GM10847 (cell line): ENCODE measurements around the gene SEC61A1.

Experiments
- POLR2A ChIP-seq: IDR thresholded peaks from 2 replicates; pipeline ENCODE4 v1.6.1; 2011; ENCODE audit not compliant: insufficient read length; ENCODE audit errors: extremely low read depth

The SEC61A1 gene

DNA sequence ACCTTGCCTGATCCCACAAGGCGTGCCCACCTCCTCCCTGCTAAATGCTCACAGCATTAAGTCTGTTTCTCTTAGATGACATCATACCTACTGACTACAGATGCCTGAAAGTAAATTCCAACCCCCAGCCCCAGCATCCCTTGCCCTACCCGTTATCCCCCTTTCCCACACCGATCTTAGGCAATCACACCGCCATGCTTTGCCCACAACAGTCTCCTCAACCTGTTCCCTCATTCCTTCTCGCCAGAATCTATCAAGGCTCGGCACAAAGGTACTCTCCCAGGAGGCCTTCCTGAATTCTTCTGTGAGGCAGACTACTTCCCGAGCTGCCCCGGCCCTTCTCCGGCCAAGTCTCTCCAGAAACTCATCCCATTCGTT is 789 bp upstream of the SEC61A1 start:
- no peak for TF ChIP-seq POLR2A

DNA sequence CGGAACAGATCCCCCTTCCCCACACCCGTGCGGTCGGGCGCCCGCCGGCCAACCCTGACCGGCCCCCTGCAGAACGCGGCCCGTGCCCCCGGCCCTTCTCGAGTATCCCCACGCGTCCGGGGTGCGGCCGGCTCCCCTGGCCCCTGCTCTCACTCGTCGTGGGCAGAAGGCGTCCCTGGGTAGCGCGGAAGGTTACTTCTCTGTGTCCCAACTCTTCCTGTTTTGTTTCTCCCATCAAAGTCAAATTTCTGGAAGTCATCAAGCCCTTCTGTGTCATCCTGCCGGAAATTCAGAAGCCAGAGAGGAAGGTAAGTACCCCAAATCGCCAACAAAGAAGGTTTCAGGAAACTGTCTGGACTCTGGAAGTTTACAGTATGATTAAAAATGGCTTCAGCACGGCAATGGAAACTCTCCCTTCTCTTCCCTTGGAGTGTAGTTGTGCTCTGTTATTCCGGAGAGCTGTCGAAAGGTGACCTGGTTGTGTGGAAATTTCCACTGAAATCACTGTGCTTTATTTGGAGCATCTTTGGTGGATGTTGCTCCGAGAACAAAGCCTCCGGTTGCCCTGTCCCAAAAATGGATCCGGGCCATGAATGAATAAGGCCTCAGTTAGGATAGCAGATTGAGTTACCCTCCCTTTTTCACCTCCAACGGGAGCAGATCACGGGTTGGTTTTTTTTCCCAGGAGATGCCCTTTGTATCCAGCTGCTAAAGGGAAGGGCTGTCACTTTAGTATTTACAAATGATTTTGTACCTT is 536 bp downstream of the SEC61A1 start:
- no peak for TF ChIP-seq POLR2A

DNA sequence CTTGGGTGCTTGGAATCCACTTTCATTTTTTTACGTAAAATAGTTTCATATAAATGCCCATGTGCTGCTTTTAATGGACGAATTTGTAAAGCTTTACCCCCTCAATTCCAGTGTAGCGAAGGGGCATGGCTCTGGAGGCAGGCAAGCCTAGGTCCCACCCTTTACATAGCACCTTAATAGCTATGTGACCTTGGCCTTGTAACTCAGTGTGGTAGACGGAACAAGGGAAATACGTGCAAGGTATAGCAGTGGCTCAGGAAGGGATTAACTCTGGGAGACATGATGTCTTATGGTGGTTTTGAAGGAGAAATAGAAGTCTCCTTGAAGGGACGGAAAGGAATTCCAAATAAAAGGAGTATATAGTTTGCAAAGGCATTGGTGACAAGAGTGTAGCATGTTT is 1.4 kb downstream of the SEC61A1 start:
- no peak for TF ChIP-seq POLR2A

DNA sequence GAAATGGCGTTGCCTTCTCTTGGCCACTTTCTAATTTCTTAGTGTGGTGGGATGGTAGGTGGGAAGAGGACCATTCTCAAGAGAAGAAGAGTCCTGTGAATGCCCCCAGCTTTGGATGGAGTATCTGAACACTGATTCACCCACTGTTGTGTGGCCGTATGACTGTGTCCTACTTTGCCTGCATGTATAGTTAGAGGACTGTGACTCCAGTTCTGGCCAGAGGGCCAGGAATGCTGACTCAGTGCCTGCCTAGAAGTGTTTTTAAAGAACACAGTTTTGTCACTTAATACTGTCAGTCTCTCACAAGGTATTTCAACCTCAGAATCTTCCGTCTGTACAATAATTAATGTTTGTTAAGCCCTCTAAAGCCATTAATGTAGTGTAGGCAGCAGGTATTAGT is 2.1 kb downstream of the SEC61A1 start:
- TF ChIP-seq POLR2A, result no peak

DNA sequence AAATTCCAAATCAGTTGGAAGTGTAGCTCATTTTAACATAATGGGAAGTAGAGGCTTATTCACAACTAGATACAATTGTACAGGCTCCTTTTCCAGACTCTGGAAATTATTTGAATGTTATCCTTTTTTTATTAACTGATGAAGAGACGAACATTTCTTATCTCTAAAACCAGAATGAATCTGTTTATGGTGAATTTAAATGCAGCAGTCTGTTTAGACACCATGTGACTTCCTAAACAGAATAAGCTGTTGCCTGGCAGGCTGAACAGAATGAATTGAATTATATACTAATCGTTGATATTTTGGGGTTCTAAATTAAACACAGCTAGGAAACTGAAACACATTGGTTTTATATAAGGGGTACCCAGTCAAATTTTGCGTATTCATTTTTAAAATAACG is 4.0 kb downstream of the SEC61A1 start:
- no peak for TF ChIP-seq POLR2A

DNA sequence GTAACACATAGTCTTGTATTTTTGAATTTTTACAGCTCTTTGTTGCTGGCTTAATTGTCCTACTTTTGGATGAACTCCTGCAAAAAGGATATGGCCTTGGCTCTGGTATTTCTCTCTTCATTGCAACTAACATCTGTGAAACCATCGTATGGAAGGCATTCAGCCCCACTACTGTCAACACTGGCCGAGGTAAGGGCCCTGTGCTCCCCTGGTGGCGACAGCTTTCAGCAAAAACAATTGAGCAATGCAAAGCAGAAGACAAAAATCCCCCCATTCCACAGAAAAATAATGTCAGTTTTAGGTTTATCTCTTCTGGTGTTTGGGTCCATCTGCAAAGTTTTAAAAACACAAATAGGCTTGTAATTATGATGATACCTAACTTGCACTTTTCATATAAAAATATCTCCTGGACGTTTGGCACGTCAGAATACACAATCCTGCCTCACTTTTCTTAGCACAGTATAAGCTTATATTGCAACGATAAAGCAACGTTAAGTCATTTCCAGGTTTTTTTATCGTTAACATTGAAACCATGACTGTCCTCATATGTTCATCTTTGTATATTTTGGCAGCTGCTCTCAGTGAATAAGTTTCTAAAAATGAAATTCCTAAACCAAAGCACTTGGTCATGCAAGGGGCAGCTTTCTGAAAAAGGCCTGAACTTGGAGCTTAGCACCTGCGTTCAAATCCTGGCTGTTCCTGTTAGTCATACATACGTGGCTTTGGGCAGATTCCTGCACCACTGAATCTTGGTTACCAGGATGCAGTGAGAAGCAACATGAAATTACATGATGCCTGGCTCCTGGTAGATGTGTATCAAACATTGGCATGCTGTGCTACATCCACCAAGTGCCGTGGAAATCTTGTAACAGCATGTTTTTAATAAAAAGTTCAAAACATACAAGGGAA is 8.5 kb downstream of the SEC61A1 start:
- TF ChIP-seq POLR2A, result no peak

DNA sequence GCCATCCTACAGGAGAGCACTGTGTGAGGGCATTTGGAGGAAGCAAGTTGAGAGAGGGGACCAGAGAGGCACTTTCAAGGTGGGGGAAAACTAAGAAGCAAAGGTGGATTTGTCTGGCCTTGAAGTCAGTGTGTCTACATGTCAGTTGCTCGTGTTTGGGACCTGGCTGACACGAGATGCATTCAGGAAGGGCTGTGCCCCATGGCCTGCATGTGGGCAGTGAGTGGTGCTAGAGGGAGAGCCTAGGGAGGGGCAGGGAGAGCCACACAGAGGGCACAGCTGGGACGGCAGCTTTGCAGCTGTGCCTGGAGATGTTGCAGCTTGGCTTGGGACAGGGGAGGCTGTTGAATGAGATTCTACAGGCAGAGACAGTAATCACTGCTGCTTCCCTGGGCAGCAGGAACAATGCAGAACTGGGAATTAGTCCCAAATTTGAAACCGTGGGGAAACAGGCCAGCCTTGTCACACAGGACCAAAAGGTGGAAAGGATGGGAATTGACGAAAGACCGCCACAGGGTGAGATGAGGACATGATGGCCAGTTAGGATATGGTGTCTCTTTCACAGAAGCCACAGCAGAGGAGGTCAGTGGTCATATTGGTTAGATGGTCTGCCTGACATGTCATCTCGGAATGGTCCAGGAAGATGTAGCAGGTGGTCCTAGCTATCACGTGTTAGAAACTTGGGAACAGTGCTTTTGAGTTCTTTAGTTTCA is 10.0 kb downstream of the SEC61A1 start:
- no peak for TF ChIP-seq POLR2A

DNA sequence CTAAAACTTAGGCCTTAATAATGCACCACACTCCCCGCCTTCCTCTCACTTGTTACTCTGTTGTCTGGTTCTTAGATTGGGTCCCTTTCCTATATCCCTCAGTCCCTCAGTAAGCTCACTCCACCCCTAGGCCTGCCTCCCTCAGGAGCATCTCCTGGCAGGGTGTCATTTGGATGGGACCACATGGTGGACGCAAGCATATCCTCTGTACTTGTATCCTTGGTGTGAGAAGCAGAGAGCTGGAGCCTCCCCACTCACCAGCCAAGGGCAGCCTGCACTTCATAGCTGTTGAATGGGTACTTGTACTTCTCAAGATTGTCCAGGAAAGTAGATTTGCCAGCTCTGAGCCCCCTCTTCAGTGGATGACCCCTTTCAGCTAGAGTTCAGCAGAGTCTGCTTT is 11.6 kb downstream of the SEC61A1 start:
- TF ChIP-seq POLR2A, result no peak

DNA sequence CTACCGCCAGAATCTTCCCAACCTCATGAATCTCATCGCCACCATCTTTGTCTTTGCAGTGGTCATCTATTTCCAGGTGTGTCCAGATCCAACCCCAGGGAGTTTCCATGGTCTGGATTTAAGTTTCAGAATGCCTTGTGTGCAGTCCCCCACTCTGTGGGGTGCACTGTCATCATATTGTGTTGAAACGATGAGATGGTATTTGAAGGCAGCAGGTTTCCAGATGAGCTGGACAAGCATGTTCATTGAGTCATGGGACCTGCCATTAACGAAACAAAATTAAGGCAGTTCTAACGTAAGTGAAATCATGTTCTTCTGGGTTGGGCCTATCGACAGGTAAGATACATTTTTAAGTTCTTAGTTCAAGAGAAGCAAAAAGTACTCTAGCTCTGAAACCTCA is 12.7 kb downstream of the SEC61A1 start:
- TF ChIP-seq POLR2A, result no peak

DNA sequence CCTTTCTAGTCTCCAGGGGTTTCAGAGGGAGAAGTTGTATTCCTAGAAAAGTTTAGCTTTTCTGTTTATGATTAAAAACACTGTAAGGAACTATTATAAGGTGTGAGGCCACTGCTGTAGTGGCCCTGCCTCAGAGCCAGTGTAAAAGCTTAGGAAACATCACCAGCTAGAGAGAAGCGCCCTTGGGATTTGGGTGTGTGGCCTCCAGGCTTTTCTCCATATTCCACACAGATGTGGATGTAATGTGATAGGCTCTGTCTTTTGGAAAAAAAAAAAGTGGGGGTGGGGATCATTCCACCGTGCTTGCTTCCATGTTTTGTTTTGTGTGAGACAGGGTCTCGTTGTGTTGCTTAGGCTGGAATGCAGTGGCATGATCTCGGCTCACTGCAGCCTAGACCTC is 13.9 kb downstream of the SEC61A1 start:
- TF ChIP-seq POLR2A, result no peak

DNA sequence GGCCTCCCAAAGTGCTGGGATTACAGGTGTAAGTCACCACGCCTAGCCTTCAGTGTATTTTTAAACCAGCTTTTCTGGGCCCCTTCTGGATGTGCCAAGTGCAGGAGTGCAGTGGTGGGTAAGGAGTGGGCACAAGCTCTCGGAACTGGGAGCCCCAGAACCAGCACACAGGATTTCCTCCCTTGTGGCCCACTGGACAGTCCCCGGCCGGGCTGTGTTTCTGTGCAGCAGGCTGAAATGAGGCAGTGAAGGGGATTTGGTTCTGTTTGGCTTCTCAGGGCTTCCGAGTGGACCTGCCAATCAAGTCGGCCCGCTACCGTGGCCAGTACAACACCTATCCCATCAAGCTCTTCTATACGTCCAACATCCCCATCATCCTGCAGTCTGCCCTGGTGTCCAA is 14.4 kb downstream of the SEC61A1 start:
- TF ChIP-seq POLR2A, result no peak

DNA sequence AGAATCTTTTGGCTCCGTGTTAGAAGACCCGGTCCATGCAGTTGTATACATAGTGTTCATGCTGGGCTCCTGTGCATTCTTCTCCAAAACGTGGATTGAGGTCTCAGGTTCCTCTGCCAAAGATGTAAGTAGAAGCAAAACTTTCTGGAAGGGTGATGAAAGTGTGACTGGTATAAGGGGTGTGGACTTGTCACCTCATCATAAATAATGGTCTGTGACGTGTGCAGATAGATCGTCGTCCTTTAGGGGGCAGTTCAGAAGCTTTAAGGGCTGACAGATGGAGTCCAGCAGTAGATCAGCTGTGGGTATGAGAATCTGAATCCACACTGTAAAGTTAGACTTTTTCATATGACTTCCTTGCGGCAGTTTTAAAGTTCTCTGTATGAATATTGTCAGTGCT is 15.3 kb downstream of the SEC61A1 start:
- no peak for TF ChIP-seq POLR2A

DNA sequence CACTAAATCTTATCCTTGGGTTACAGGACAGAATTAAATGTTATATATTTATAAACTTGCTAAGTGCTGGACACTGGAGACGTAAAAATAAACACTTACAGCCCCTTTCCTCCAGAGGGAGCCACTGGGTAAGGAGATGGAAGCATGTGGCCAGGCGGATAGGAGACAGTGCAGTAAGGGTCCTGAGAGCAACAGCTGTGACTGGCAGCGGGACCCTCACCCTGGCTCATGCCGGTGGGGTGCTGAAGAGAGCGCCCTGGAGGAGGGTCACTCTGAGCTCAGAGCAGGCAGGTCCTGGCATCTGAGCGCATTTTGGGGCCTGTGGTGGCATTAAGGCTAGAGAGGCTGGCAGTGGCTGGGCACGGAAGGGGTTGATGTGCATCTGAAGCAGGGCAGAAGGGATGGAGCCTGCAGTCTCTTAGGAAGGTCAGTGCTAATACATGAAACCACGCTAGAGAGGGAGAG is 16.0 kb downstream of the SEC61A1 start:
- TF ChIP-seq POLR2A, result no peak

DNA sequence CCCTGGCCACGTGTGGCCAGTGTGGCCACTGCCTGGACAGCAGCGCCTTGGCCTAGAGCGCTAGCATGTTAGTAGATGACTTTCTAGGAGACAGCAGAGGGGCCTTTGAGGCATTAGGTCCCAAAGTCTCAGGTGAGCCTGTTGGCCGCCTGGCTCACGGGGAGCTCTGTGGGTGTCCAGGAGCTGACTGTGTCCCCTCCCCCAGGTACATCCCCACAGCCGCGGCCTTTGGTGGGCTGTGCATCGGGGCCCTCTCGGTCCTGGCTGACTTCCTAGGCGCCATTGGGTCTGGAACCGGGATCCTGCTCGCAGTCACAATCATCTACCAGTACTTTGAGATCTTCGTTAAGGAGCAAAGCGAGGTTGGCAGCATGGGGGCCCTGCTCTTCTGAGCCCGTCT is 17.0 kb downstream of the SEC61A1 start:
- TF ChIP-seq POLR2A, result no peak

DNA sequence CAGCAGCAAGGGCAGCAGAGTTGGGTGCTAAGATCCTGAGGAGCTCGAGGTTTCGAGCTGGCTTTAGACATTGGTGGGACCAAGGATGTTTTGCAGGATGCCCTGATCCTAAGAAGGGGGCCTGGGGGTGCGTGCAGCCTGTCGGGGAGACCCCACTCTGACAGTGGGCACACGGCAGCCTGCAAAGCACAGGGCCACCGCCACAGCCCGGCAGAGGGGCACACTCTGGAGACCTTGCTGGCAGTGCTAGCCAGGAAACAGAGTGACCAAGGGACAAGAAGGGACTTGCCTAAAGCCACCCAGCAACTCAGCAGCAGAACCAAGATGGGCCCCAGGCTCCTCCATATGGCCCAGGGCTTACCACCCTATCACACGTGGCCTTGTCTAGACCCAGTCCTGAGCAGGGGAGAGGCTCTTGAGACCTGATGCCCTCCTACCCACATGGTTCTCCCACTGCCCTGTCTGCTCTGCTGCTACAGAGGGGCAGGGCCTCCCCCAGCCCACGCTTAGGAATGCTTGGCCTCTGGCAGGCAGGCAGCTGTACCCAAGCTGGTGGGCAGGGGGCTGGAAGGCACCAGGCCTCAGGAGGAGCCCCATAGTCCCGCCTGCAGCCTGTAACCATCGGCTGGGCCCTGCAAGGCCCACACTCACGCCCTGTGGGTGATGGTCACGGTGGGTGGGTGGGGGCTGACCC is 18.8 kb downstream of the SEC61A1 start:
- TF ChIP-seq POLR2A, result no peak
